HFF-Myc (cell line): ENCODE data around the gene ARHGAP31.
A peak's percentile ranks its signal among the peaks of the same experiment; 100 is the strongest.

Source experiments
- DNase-seq: peaks from one replicate; pipeline ENCODE4 v3.0.0-alpha.2; 2011; ENCODE audit warnings: low read depth; ENCODE audit errors: extremely low read depth
- H3K4me3 ChIP-seq: replicated peaks from 2 replicates; pipeline ENCODE4 v1.5.1; 2011; ENCODE audit warnings: low read depth, mild to moderate bottlenecking, control low read depth, low read length
- CTCF ChIP-seq: IDR thresholded peaks from 2 replicates; pipeline ENCODE4 v1.5.1; 2012; ENCODE audit warnings: mild to moderate bottlenecking, low read depth, low read length, control low read depth; ENCODE audit errors: missing control alignments

The ARHGAP31 gene

GRCh38 chr3:119295816-119296726 lies 1.9 kb downstream of the ARHGAP31 start:
- DNase-seq, result no peak
- peak overlapping the region; percentile 76 for H3K4me3 ChIP-seq
- TF ChIP-seq CTCF, result no peak

DNA sequence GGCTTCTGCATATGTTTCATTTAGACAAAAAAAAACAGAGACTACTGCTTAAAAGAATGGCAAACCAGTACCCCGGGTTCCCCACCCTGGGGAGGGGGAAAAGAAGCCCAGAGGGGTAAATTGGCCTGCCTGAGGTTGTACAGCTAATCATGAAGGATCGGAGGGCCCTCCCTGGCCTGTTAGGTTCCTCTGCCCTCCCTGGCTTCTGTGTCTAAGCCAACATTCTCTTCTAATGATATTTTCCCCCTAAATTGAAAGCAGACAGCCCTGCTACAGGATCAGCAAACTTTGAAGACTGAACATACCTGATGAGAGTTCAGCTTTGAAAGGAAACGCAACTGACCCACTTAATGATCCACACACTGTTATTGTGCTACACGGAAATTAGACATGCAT lies 2.5 kb downstream of the ARHGAP31 start:
- no peak for TF ChIP-seq CTCF
- DNase-seq, result no peak
- peak overlapping the region; percentile 76 for H3K4me3 ChIP-seq

GRCh38 chr3:119297169-119297568 lies 3.0 kb downstream of the ARHGAP31 start:
- no peak for TF ChIP-seq CTCF
- no peak for DNase-seq
- H3K4me3 ChIP-seq, result peak overlapping the region; percentile 76; the same call in 1 of the 2 replicates

DNA sequence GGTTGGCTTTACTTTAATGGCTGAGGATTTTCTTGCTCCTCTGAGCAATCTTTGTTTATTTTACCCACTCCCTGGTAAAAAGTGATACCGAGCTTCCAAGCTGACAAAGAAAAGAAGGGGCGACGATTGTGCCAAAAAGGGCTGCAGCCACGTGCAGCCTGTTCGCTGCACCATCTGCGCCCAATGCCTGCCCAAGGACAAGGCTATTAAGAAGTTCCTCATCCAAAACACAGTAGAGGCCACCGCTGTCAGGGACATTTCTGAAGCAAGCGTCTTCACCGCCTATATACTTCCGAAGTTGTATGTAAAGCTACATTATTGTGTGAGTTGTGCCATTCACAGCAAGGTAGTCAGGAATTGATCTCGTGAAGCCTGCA lies 4.4 kb downstream of the ARHGAP31 start:
- DNase-seq, result no peak
- no peak overlapping the region for H3K4me3 ChIP-seq
- TF ChIP-seq CTCF, result no peak

DNA sequence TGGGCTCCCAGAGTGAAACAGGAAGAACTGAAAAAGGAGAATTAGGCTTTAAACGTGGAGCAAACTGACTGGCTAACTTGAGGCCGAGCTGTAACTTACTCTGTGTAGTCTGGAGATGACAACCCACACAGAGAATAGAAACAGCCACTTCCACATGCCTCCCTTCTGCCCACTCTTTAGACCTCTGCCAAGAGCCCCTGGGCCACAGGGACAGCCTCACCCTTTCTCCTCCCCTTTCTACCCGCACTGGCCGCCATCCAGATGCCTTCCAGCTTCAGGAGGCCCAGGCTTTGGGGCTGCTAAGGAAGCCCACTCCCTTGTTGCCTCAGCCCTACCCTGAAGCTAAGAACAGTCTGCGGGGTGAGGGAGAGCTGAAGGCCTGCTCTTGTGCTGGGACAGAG lies 6.8 kb downstream of the ARHGAP31 start:
- no peak for DNase-seq
- no peak overlapping the region for H3K4me3 ChIP-seq
- no peak for TF ChIP-seq CTCF

GRCh38 chr3:119301662-119302061 lies 7.5 kb downstream of the ARHGAP31 start:
- DNase-seq, result no peak
- H3K4me3 ChIP-seq, result no peak overlapping the region
- TF ChIP-seq CTCF, result no peak
